Measurements from ENCODE around the gene C1S. TPM values are rescaled to one million over a fixed set of nuclear protein-coding genes. Genes with fewer than 3 reads are reported as not detected.

Gene C1S
- total and polyA plus RNA-seq, 2 donors (not counting 1 experiment from before 2014, with no cell fraction given): 0.21 to 0.64 TPM

DNA sequence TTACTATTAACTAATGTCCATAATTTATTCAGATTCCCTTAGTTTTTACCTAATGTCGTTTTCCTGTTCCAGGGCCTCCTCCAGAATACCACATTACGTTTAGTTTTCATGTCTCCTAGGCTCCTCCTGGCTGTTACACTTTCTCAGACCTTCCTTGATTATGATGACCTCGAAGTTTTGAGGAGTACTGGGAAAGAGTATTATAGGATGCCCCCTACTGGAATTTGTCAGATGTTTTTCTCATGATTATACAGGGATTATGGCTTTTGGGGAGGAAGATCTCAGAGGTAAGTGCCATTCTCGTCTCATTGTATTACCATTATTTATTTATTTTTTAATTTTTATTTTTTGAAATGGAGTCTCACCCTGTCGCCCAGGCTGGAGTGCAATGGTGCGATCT lies 17.7 kb upstream of the C1S start:
- H3K4me1 ChIP-seq (ENCODE audit: control insufficient read depth in 2 of 2, insufficient read depth in 2 of 2, low read length in 2 of 2): no peaks in the 10 kb centered on the region
- no peak overlapping the region for H3K4me3 Mint-ChIP-seq
- no peak overlapping the region for H3K9ac ChIP-seq (ENCODE audit: low read length)
- no peak for ATAC-seq (ENCODE audit: low read depth)
- WGBS (ENCODE audit: insufficient coverage): 50% methylated on average over 1 of the region's 6 CpGs
- intact Hi-C loops (cut with micrococcal nuclease): loop anchor here (1.0 kb wide), 1 partner anchor 119 kb away; no protein-coding TSS in a partner anchor
- H2AFZ ChIP-seq (ENCODE audit: insufficient read depth, low read depth, low read length, poor library complexity, severe bottlenecking): no peak overlapping the region
- no peak overlapping the region for H3K27ac ChIP-seq (ENCODE audit: low read length in 2 of 2)
- no peak overlapping the region for H3K4me3 ChIP-seq (ENCODE audit: control extremely low read depth in 1 of 5, extremely low read depth in 1 of 5, insufficient read depth in 1 of 5, low read depth in 2 of 5, low read length in 4 of 5)
- peak; percentile 20 for DNase-seq
- CTCF ChIA-PET: no interaction called here
- no peaks in the 10 kb centered on the region for H3K36me3 ChIP-seq (replicated peaks in 1 of 2; ENCODE audit: control extremely low read depth in 1 of 2, control insufficient read depth in 1 of 2, extremely low read depth in 1 of 2, insufficient read depth in 2 of 2, low read length in 1 of 2)
- no peak overlapping the region for H3K4me2 ChIP-seq (replicated peaks; ENCODE audit: low read depth, low read length, poor library complexity, severe bottlenecking)
- TF ChIP-seq, protein P1, sequence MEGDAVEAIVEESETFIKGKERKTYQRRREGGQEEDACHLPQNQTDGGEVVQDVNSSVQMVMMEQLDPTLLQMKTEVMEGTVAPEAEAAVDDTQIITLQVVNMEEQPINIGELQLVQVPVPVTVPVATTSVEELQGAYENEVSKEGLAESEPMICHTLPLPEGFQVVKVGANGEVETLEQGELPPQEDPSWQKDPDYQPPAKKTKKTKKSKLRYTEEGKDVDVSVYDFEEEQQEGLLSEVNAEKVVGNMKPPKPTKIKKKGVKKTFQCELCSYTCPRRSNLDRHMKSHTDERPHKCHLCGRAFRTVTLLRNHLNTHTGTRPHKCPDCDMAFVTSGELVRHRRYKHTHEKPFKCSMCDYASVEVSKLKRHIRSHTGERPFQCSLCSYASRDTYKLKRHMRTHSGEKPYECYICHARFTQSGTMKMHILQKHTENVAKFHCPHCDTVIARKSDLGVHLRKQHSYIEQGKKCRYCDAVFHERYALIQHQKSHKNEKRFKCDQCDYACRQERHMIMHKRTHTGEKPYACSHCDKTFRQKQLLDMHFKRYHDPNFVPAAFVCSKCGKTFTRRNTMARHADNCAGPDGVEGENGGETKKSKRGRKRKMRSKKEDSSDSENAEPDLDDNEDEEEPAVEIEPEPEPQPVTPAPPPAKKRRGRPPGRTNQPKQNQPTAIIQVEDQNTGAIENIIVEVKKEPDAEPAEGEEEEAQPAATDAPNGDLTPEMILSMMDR (IDR thresholded peaks at IDR 0.05): peak; percentile 26
- TF ChIP-seq EZH2 (IDR thresholded peaks at IDR 0.05; ENCODE audit: borderline replicate concordance, insufficient read depth, low read depth, low read length, poor library complexity, severe bottlenecking): no peak
- no peak overlapping the region for H3K27ac Mint-ChIP-seq
- H3K9me3 ChIP-seq (ENCODE audit: control extremely low read depth in 1 of 3, control insufficient read depth in 2 of 3, insufficient read depth in 1 of 3, low read length in 2 of 3): no peaks in the 10 kb centered on the region
- no peaks in the 10 kb centered on the region for H3K79me2 ChIP-seq (ENCODE audit: control insufficient read depth, insufficient read depth, low read length)
- H3K27me3 ChIP-seq (replicated peaks in 1 of 4; ENCODE audit: control extremely low read depth in 1 of 4, control insufficient read depth in 3 of 4, insufficient read depth in 4 of 4, low read length in 3 of 4): no peaks in the 10 kb centered on the region
- H3K4me1 Mint-ChIP-seq: peaks cover 6% of the 10 kb centered on the region
- H3K9me3 Mint-ChIP-seq (ENCODE audit: insufficient read depth): no peaks in the 10 kb centered on the region
- POLR2A ChIA-PET: no interaction called here
- no peaks in the 10 kb centered on the region for H3K27me3 Mint-ChIP-seq
- no peaks in the 10 kb centered on the region for H4K20me1 ChIP-seq (ENCODE audit: control insufficient read depth, insufficient read depth, low read length, poor library complexity, severe bottlenecking)

DNA sequence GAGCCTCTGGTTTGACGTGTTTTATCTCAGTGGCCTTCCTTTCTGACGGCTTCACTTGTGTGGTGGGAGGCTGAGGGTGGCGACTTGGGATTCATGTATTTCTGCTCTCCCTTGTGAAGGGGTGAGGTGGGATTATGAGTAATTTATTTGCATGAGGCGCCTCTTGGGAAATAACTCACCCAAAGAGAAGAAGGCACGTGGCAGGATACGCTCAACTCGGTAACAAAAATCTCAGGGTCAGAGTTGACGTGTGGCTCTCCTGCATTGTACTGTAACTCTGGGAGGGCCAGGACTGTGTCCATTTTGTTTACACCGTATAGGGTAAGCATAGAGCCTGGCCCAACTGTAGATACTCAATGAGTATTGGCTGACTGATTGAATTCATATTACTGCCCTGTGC lies 14.6 kb upstream of the C1S start:
- Mint-ChIP-seq H3K9me3 (ENCODE audit: insufficient read depth) (no peaks in the 10 kb centered on the region), H3K27me3 (peaks cover 6% of the 10 kb centered on the region), H3K4me1 (peaks cover 6% of the 10 kb centered on the region), H3K27ac (no peak overlapping the region), H3K4me3 (no peak overlapping the region)
- no peaks in the 10 kb centered on the region for H4K20me1 ChIP-seq (ENCODE audit: control insufficient read depth, insufficient read depth, low read length, poor library complexity, severe bottlenecking)
- no peak overlapping the region for H2AFZ ChIP-seq (ENCODE audit: insufficient read depth, low read depth, low read length, poor library complexity, severe bottlenecking)
- H3K4me3 ChIP-seq (ENCODE audit: control extremely low read depth in 1 of 5, extremely low read depth in 1 of 5, insufficient read depth in 1 of 5, low read depth in 2 of 5, low read length in 4 of 5): no peak overlapping the region
- no peak for DNase-seq
- H3K4me2 ChIP-seq (replicated peaks; ENCODE audit: low read depth, low read length, poor library complexity, severe bottlenecking): no peak overlapping the region
- H3K4me1 ChIP-seq (ENCODE audit: control insufficient read depth in 2 of 2, insufficient read depth in 2 of 2, low read length in 2 of 2): no peaks in the 10 kb centered on the region
- H3K27ac ChIP-seq (ENCODE audit: low read length in 2 of 2): no peak overlapping the region
- H3K9ac ChIP-seq (ENCODE audit: low read length): no peak overlapping the region
- H3K36me3 ChIP-seq (replicated peaks in 1 of 2; ENCODE audit: control extremely low read depth in 1 of 2, control insufficient read depth in 1 of 2, extremely low read depth in 1 of 2, insufficient read depth in 2 of 2, low read length in 1 of 2): no peaks in the 10 kb centered on the region
- intact Hi-C loops (cut with micrococcal nuclease): no loop called here
- ATAC-seq (ENCODE audit: low read depth): no peak
- H3K27me3 ChIP-seq (replicated peaks in 1 of 4; ENCODE audit: control extremely low read depth in 1 of 4, control insufficient read depth in 3 of 4, insufficient read depth in 4 of 4, low read length in 3 of 4): no peaks in the 10 kb centered on the region
- ChIA-PET POLR2A (no interaction called here), CTCF (no interaction called here)
- WGBS (ENCODE audit: insufficient coverage): 64% methylated on average over 7 of the region's 9 CpGs
- no peaks in the 10 kb centered on the region for H3K79me2 ChIP-seq (ENCODE audit: control insufficient read depth, insufficient read depth, low read length)
- no peaks in the 10 kb centered on the region for H3K9me3 ChIP-seq (ENCODE audit: control extremely low read depth in 1 of 3, control insufficient read depth in 2 of 3, insufficient read depth in 1 of 3, low read length in 2 of 3)
- TF ChIP-seq, protein P1 (IDR thresholded peaks at IDR 0.05): no peak
- no peak for TF ChIP-seq EZH2 (IDR thresholded peaks at IDR 0.05; ENCODE audit: borderline replicate concordance, insufficient read depth, low read depth, low read length, poor library complexity, severe bottlenecking)
